Fibroblast of lung (primary cell): ENCODE results near the gene TMEM244.

Experiments used
- EZH2 ChIP-seq: IDR thresholded peaks from 2 replicates; pipeline ENCODE4 v1.5.1; 2012; ENCODE audit warnings: low read length, control low read depth, mild to moderate bottlenecking; ENCODE audit errors: missing control alignments
- TF ChIP-seq, protein P1 (sequence below), 2 donors: IDR thresholded peaks in 1 of 2; conservative IDR thresholded peaks in 1 of 2; 1 replicate in 1 of 2; 2 replicates in 1 of 2; pipeline ENCODE4 v1.5.1; 2011 to 2012; ENCODE audit warnings: low read length in 2 of 2, control low read depth in 1 of 2, inconsistent platforms in 1 of 2, low read depth in 1 of 2, mild to moderate bottlenecking in 1 of 2

DNA sequence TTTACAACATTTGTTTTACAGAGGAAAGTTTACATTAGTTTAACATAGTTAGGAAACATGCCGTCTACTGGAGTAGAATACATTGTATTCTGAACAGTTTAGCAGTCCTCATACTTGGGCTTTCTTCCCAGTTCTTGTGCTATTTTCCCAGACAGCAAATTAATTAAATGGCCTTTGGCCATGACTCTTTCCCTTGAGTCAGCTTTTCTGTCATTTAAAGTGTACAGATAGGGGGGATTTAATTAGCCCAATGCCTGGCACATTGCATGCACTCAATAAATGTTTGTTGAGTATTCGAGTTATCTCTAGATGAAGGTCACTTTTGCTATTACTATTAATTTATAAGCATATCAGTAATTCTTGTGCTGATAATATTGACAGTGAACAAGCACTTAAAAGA, 1.6 kb downstream of the TMEM244 start:
- TF ChIP-seq, protein P1, sequence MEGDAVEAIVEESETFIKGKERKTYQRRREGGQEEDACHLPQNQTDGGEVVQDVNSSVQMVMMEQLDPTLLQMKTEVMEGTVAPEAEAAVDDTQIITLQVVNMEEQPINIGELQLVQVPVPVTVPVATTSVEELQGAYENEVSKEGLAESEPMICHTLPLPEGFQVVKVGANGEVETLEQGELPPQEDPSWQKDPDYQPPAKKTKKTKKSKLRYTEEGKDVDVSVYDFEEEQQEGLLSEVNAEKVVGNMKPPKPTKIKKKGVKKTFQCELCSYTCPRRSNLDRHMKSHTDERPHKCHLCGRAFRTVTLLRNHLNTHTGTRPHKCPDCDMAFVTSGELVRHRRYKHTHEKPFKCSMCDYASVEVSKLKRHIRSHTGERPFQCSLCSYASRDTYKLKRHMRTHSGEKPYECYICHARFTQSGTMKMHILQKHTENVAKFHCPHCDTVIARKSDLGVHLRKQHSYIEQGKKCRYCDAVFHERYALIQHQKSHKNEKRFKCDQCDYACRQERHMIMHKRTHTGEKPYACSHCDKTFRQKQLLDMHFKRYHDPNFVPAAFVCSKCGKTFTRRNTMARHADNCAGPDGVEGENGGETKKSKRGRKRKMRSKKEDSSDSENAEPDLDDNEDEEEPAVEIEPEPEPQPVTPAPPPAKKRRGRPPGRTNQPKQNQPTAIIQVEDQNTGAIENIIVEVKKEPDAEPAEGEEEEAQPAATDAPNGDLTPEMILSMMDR (conservative IDR thresholded peaks at IDR 0.05 in 1 of 2, IDR thresholded peaks at IDR 0.05 in 1 of 2; ENCODE audit: low read depth in 1 of 2, low read length in 2 of 2) = no peak
- no peak for TF ChIP-seq EZH2
